ENCODE measurements around the gene DCDC2C.

Gene DCDC2C

GRCh38 chr2:3674066-3674845 is 29.1 kb upstream of the DCDC2C start:
- DNase-seq, result no peak

GRCh38 chr2:3675687-3676086 is 27.7 kb upstream of the DCDC2C start:
- no peak for DNase-seq

GRCh38 chr2:3677436-3677835 is 25.9 kb upstream of the DCDC2C start:
- no peak for DNase-seq

- no peak for DNase-seq
Measured at GRCh38 chr2:3678212-3678611, 25.2 kb upstream of the DCDC2C start.

- DNase-seq, result no peak
Measured at GRCh38 chr2:3679180-3679579, 24.2 kb upstream of the DCDC2C start.

- DNase-seq, result no peak
Measured at GRCh38 chr2:3679616-3680393, 23.6 kb upstream of the DCDC2C start.

- no peak for DNase-seq
Measured at GRCh38 chr2:3680548-3681345, 22.6 kb upstream of the DCDC2C start.

GRCh38 chr2:3681625-3682024 is 21.8 kb upstream of the DCDC2C start:
- DNase-seq, result no peak

GRCh38 chr2:3682811-3683210 is 20.6 kb upstream of the DCDC2C start:
- no peak for DNase-seq

- no peak for DNase-seq
Measured at GRCh38 chr2:3683748-3684454, 19.5 kb upstream of the DCDC2C start.

- no peak for DNase-seq
Measured at GRCh38 chr2:3689998-3690748, 13.2 kb upstream of the DCDC2C start.

GRCh38 chr2:3692375-3692774 is 11.0 kb upstream of the DCDC2C start:
- DNase-seq, result no peak

- no peak for DNase-seq
Measured at GRCh38 chr2:3696545-3696944, 6.8 kb upstream of the DCDC2C start.

- no peak for DNase-seq
Measured at GRCh38 chr2:3701071-3701470, 2.3 kb upstream of the DCDC2C start.

GRCh38 chr2:3703757-3704355 is 481 bp downstream of the DCDC2C start:
- DNase-seq, result no peak

GRCh38 chr2:3704692-3705091 is 1.3 kb downstream of the DCDC2C start:
- no peak for DNase-seq

GRCh38 chr2:3705782-3706181 is 2.4 kb downstream of the DCDC2C start:
- DNase-seq, result no peak

GRCh38 chr2:3706892-3707291 is 3.5 kb downstream of the DCDC2C start:
- DNase-seq, result no peak

- DNase-seq, result no peak
Measured at GRCh38 chr2:3708576-3708975, 5.2 kb downstream of the DCDC2C start.

GRCh38 chr2:3709225-3709624 is 5.8 kb downstream of the DCDC2C start:
- DNase-seq, result no peak

- no peak for DNase-seq
Measured at GRCh38 chr2:3712424-3712823, 9.0 kb downstream of the DCDC2C start.
